ENCODE results near the gene ANAPC2. TPM values are rescaled to one million over a fixed set of nuclear protein-coding genes. Genes with fewer than 3 reads are reported as not detected.

ANAPC2 gene
- total RNA-seq, 1 experiment from 2014 or later: 80.9 TPM

DNA sequence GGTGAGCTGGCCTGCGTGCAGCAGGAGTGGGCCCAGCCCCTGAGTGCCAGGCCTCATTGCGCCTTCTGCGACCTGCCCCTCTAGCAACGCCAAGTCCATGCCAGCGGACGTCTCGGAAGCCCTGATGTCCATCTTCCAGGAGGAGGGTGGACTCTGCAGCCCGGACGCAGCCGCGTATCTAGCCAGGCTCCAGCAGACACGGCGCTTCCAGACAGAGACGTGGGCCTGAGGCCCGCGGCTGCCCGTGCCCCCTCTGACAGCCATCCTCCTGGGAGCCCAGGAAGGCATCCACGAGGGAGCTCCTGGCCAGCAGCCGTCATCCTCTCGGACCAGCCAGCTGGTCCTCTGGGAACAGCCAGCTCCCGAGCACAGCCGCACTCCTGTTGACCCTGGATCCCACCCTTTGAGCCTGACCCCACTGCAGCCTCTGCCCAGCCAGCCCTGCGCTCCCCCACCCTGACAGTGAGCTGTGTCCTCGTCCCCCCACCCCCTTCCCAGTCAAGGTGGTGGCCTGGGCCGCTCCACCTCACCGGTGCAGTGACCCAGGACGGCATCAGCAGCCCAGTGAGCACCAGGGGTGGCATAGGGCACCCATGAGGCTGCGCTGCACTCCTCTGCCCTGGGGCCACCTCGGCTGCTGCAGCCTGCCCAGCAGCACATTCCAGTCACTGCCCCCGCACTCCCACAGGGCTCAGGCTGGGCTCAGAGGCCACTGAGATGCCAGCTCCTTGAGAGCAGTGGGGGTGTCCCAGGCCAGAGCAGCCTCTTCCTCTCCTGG is 28.0 kb upstream of the ANAPC2 start:
- ChIA-PET CTCF (interaction anchor here (0.8 to 1.8 kb wide), 4 partner anchors 11 to 187 kb away, joined by 3 to 8 read pairs (median 4); partner anchors contain the start of gene TUBB4B), POLR2A (no interaction called here)
- H3K27me3 Mint-ChIP-seq (ENCODE audit: low read depth): no peaks in the 10 kb centered on the region
- H3K4me1 Mint-ChIP-seq: peaks cover 4% of the 10 kb centered on the region; the same call in 1 of the 2 replicates
- no peak overlapping the region for H3K27ac Mint-ChIP-seq
- ATAC-seq: no peak
- H3K36me3 Mint-ChIP-seq: 0 out of 2 replicates have a peak, but pooled peaks cover 3% of the 10 kb centered on the region
- H3K4me3 Mint-ChIP-seq: no peak overlapping the region
- TF ChIP-seq FOXK1 (CRISPR knock-in tag; IDR thresholded peaks at IDR 0.05) (no peak), IRF2 (CRISPR knock-in tag; IDR thresholded peaks at IDR 0.05; ENCODE audit: borderline replicate concordance, low read depth) (no peak), SP1 (CRISPR knock-in tag; conservative IDR thresholded peaks at IDR 0.05) (no peak), FOXJ3 (CRISPR knock-in tag; IDR thresholded peaks at IDR 0.05; ENCODE audit: borderline replicate concordance) (no peak)
- TF ChIP-seq, protein P1, sequence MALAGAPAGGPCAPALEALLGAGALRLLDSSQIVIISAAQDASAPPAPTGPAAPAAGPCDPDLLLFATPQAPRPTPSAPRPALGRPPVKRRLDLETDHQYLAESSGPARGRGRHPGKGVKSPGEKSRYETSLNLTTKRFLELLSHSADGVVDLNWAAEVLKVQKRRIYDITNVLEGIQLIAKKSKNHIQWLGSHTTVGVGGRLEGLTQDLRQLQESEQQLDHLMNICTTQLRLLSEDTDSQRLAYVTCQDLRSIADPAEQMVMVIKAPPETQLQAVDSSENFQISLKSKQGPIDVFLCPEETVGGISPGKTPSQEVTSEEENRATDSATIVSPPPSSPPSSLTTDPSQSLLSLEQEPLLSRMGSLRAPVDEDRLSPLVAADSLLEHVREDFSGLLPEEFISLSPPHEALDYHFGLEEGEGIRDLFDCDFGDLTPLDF (CRISPR knock-in tag; IDR thresholded peaks at IDR 0.05): no peak
- TF ChIP-seq, protein P2, sequence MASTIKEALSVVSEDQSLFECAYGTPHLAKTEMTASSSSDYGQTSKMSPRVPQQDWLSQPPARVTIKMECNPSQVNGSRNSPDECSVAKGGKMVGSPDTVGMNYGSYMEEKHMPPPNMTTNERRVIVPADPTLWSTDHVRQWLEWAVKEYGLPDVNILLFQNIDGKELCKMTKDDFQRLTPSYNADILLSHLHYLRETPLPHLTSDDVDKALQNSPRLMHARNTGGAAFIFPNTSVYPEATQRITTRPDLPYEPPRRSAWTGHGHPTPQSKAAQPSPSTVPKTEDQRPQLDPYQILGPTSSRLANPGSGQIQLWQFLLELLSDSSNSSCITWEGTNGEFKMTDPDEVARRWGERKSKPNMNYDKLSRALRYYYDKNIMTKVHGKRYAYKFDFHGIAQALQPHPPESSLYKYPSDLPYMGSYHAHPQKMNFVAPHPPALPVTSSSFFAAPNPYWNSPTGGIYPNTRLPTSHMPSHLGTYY (CRISPR knock-in tag; IDR thresholded peaks at IDR 0.05): no peak
- TF ChIP-seq, protein P3, sequence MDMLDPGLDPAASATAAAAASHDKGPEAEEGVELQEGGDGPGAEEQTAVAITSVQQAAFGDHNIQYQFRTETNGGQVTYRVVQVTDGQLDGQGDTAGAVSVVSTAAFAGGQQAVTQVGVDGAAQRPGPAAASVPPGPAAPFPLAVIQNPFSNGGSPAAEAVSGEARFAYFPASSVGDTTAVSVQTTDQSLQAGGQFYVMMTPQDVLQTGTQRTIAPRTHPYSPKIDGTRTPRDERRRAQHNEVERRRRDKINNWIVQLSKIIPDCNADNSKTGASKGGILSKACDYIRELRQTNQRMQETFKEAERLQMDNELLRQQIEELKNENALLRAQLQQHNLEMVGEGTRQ (CRISPR knock-in tag; IDR thresholded peaks at IDR 0.05): no peak
- no peaks in the 10 kb centered on the region for H3K9me3 Mint-ChIP-seq
- DNase-seq (ENCODE audit: low spot score): no peak

- H3K27me3 Mint-ChIP-seq (ENCODE audit: low read depth): no peaks in the 10 kb centered on the region
- peaks cover 4% of the 10 kb centered on the region; the same call in 1 of the 2 replicates for H3K4me1 Mint-ChIP-seq
- ChIA-PET POLR2A (no interaction called here), CTCF (interaction anchor here (1.3 to 2.8 kb wide), 3 partner anchors 21 to 40 kb away, joined by 4 to 10 read pairs (median 8); no protein-coding TSS in a partner anchor)
- no peak for TF ChIP-seq JAZF1 (CRISPR knock-in tag; IDR thresholded peaks at IDR 0.05)
- TF ChIP-seq NR2C2 (CRISPR knock-in tag; IDR thresholded peaks at IDR 0.05): no peak
- no peak for TF ChIP-seq KAT7 (CRISPR knock-in tag; IDR thresholded peaks at IDR 0.05; ENCODE audit: borderline replicate concordance)
- TF ChIP-seq, protein P2 (CRISPR knock-in tag; IDR thresholded peaks at IDR 0.05): no peak
- TF ChIP-seq, protein P4, sequence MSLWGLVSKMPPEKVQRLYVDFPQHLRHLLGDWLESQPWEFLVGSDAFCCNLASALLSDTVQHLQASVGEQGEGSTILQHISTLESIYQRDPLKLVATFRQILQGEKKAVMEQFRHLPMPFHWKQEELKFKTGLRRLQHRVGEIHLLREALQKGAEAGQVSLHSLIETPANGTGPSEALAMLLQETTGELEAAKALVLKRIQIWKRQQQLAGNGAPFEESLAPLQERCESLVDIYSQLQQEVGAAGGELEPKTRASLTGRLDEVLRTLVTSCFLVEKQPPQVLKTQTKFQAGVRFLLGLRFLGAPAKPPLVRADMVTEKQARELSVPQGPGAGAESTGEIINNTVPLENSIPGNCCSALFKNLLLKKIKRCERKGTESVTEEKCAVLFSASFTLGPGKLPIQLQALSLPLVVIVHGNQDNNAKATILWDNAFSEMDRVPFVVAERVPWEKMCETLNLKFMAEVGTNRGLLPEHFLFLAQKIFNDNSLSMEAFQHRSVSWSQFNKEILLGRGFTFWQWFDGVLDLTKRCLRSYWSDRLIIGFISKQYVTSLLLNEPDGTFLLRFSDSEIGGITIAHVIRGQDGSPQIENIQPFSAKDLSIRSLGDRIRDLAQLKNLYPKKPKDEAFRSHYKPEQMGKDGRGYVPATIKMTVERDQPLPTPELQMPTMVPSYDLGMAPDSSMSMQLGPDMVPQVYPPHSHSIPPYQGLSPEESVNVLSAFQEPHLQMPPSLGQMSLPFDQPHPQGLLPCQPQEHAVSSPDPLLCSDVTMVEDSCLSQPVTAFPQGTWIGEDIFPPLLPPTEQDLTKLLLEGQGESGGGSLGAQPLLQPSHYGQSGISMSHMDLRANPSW (CRISPR knock-in tag; conservative IDR thresholded peaks at IDR 0.05; ENCODE audit: low read depth): no peak
- no peak for TF ChIP-seq ZNF416 (CRISPR knock-in tag; IDR thresholded peaks at IDR 0.05)
- TF ChIP-seq ZNF281 (CRISPR knock-in tag; IDR thresholded peaks at IDR 0.05): no peak
- no peak for TF ChIP-seq NFATC4 (CRISPR knock-in tag; IDR thresholded peaks at IDR 0.05)
- no peak for TF ChIP-seq ATF1 (CRISPR knock-in tag; IDR thresholded peaks at IDR 0.05)
- no peak for TF ChIP-seq EMX1 (CRISPR knock-in tag; IDR thresholded peaks at IDR 0.05)
- TF ChIP-seq ZNF671 (CRISPR knock-in tag; IDR thresholded peaks at IDR 0.05): no peak
- TF ChIP-seq ELF4 (CRISPR knock-in tag; IDR thresholded peaks at IDR 0.05; ENCODE audit: low read depth): no peak
- ATAC-seq (no peak), DNase-seq (ENCODE audit: low spot score) (no peak)
- H3K36me3 Mint-ChIP-seq: 0 out of 2 replicates have a peak, but pooled peaks cover 3% of the 10 kb centered on the region
- no peak overlapping the region for H3K27ac Mint-ChIP-seq
- H3K9me3 Mint-ChIP-seq: no peaks in the 10 kb centered on the region
- H3K4me3 Mint-ChIP-seq: no peak overlapping the region
These were observed 27.0 kb upstream of the ANAPC2 start for GRCh38 chr9:137215196-137215986.

All from WTC11 (cell line).